NCI-H2227 (cell line): ENCODE measurements around the gene TMPRSS9.

Experiments used
- DNase-seq: peaks from one replicate; lab custom pipeline; 2025; ENCODE audit not compliant: unreplicated experiment; lab: John Stamatoyannopoulos, UW

TMPRSS9 gene

GRCh38 chr19:2431318-2432055 is 71.4 kb downstream of the TMPRSS9 start:
- no peak for DNase-seq

- DNase-seq: no peak
Observed at GRCh38 chr19:2432131-2432848, 72.2 kb downstream of the TMPRSS9 start.

- no peak for DNase-seq
Observed at GRCh38 chr19:2433854-2434253, 73.8 kb downstream of the TMPRSS9 start.

- DNase-seq: no peak
Observed at GRCh38 chr19:2434267-2434666, 74.2 kb downstream of the TMPRSS9 start.

GRCh38 chr19:2434721-2435265 is 74.7 kb downstream of the TMPRSS9 start:
- no peak for DNase-seq

GRCh38 chr19:2436384-2436783 is 76.3 kb downstream of the TMPRSS9 start:
- DNase-seq: no peak

GRCh38 chr19:2436926-2437325 is 76.9 kb downstream of the TMPRSS9 start:
- DNase-seq: no peak

GRCh38 chr19:2438178-2438577 is 78.1 kb downstream of the TMPRSS9 start:
- DNase-seq: no peak

- no peak for DNase-seq
Observed at GRCh38 chr19:2440515-2440914, 80.5 kb downstream of the TMPRSS9 start.

- no peak for DNase-seq
Observed at GRCh38 chr19:2441096-2441752, 81.2 kb downstream of the TMPRSS9 start.

GRCh38 chr19:2443116-2443784 is 83.2 kb downstream of the TMPRSS9 start:
- no peak for DNase-seq

- no peak for DNase-seq
Observed at GRCh38 chr19:2443785-2444182, 83.7 kb downstream of the TMPRSS9 start.

- DNase-seq: no peak
Observed at GRCh38 chr19:2444251-2445002, 84.4 kb downstream of the TMPRSS9 start.

- no peak for DNase-seq
Observed at GRCh38 chr19:2446381-2446780, 86.3 kb downstream of the TMPRSS9 start.

GRCh38 chr19:2449019-2449418 is 89.0 kb downstream of the TMPRSS9 start:
- DNase-seq: no peak

GRCh38 chr19:2451138-2451537 is 91.1 kb downstream of the TMPRSS9 start:
- DNase-seq: no peak

- no peak for DNase-seq
Observed at GRCh38 chr19:2451741-2452140, 91.7 kb downstream of the TMPRSS9 start.

- no peak for DNase-seq
Observed at GRCh38 chr19:2453431-2454025, 93.5 kb downstream of the TMPRSS9 start.

- no peak for DNase-seq
Observed at GRCh38 chr19:2454199-2454961, 94.3 kb downstream of the TMPRSS9 start.
